EL (cell line): ENCODE results near the gene RAB27B.
A peak's percentile ranks its signal among the peaks of the same experiment; 100 is the strongest.

Experiments used
- DNase-seq: peaks from one replicate; pipeline ENCODE4 v3.0.0-alpha.2; 2016

Gene RAB27B

GRCh38 chr18:54872681-54873080, 44.4 kb downstream of the RAB27B start:
- no peak for DNase-seq

GRCh38 chr18:54873884-54874255, 45.6 kb downstream of the RAB27B start:
- DNase-seq = no peak

GRCh38 chr18:54875063-54875462, 46.8 kb downstream of the RAB27B start:
- DNase-seq = no peak

GRCh38 chr18:54877076-54877475, 48.8 kb downstream of the RAB27B start:
- DNase-seq = no peak

- DNase-seq = no peak
Measured at GRCh38 chr18:54878159-54878622, 49.9 kb downstream of the RAB27B start.

GRCh38 chr18:54878659-54879358, 50.5 kb downstream of the RAB27B start:
- no peak for DNase-seq

- DNase-seq = no peak
Measured at GRCh38 chr18:54879691-54880090, 51.4 kb downstream of the RAB27B start.

- DNase-seq = peak; percentile 59
Measured at GRCh38 chr18:54880395-54881105, 52.3 kb downstream of the RAB27B start.

GRCh38 chr18:54881229-54881768, 53.0 kb downstream of the RAB27B start:
- DNase-seq = no peak

- DNase-seq = no peak
Measured at GRCh38 chr18:54882318-54882717, 54.0 kb downstream of the RAB27B start.

GRCh38 chr18:54883816-54884604, 55.7 kb downstream of the RAB27B start:
- DNase-seq = peak; percentile 32

- no peak for DNase-seq
Measured at GRCh38 chr18:54888378-54888777, 60.1 kb downstream of the RAB27B start.

GRCh38 chr18:54888933-54889332, 60.7 kb downstream of the RAB27B start:
- DNase-seq = peak; percentile 50

GRCh38 chr18:54899500-54899899, 71.2 kb downstream of the RAB27B start:
- no peak for DNase-seq

GRCh38 chr18:54900290-54900689, 72.0 kb downstream of the RAB27B start:
- DNase-seq = no peak

GRCh38 chr18:54904581-54904980, 76.3 kb downstream of the RAB27B start:
- no peak for DNase-seq

- DNase-seq = no peak
Measured at GRCh38 chr18:54905629-54906028, 77.4 kb downstream of the RAB27B start.

GRCh38 chr18:54906331-54907185, 78.3 kb downstream of the RAB27B start:
- DNase-seq = no peak

- no peak for DNase-seq
Measured at GRCh38 chr18:54909538-54909937, 81.3 kb downstream of the RAB27B start.

- DNase-seq = no peak
Measured at GRCh38 chr18:54910161-54910919, 82.1 kb downstream of the RAB27B start.

GRCh38 chr18:54911551-54911950, 83.3 kb downstream of the RAB27B start:
- no peak for DNase-seq

- no peak for DNase-seq
Measured at GRCh38 chr18:54914816-54915215, 86.5 kb downstream of the RAB27B start.
